Loucy (cell line): ENCODE measurements around the gene PLEKHO1.

Experiments used
- H2AFZ ChIP-seq: fragments of 200-600 bp; sonication (generic); 2 replicates; pipeline ENCODE4 v1.6.0; 2016; ENCODE audit warnings: antibody characterized with exemption, mild to moderate bottlenecking, low read length, moderate library complexity
- H3F3A ChIP-seq: fragments of 200-600 bp; 2 replicates; pipeline ENCODE4 v1.6.0; 2016; ENCODE audit warnings: antibody characterized with exemption, low read depth, mild to moderate bottlenecking
- H3K27me3 ChIP-seq: fragments of 200-600 bp; sonication (generic); 2 replicates; pipeline ENCODE4 v1.6.1; 2014; ENCODE audit warnings: low read length, mild to moderate bottlenecking; ENCODE audit not compliant: insufficient read depth, poor library complexity, severe bottlenecking
- H3K36me3 ChIP-seq: fragments of 200-600 bp; sonication (generic); 2 replicates; pipeline ENCODE4 v1.6.1; 2016; ENCODE audit warnings: low read length; ENCODE audit not compliant: insufficient read depth
- H3K4me1 ChIP-seq: fragments of 200-600 bp; sonication (generic); 2 replicates; pipeline ENCODE4 v1.5.1; 2014; ENCODE audit warnings: low read length, mild to moderate bottlenecking; ENCODE audit not compliant: insufficient read depth, poor library complexity, severe bottlenecking
- H3K4me2 ChIP-seq: fragments of 200-600 bp; sonication (generic); 2 replicates; pipeline ENCODE4 v1.6.0; 2014; ENCODE audit warnings: antibody characterized with exemption, low read length, low read depth, mild to moderate bottlenecking; ENCODE audit not compliant: poor library complexity, severe bottlenecking
- H3K4me3 ChIP-seq: fragments of 200-600 bp; sonication (generic); 2 replicates; pipeline ENCODE4 v1.5.1; 2014; ENCODE audit warnings: low read length, mild to moderate bottlenecking, mixed read lengths; ENCODE audit not compliant: poor library complexity, severe bottlenecking
- H3K79me2 ChIP-seq: fragments of 200-600 bp; sonication (generic); 2 replicates; pipeline ENCODE4 v1.6.1; 2014; ENCODE audit warnings: low read length; ENCODE audit not compliant: insufficient read depth
- H3K9ac ChIP-seq: fragments of 200-600 bp; sonication (generic); 2 replicates; pipeline ENCODE4 v1.6.0; 2014; ENCODE audit warnings: mild to moderate bottlenecking, low read depth, low read length, moderate library complexity; ENCODE audit not compliant: poor library complexity, severe bottlenecking
- H3K9me2 ChIP-seq: fragments of 200-600 bp; sonication (generic); replicated peaks from 2 replicates; pipeline ENCODE4 v1.6.1; 2016; ENCODE audit warnings: low read depth, low read length, mixed read lengths
- H3K9me3 ChIP-seq: fragments of 200-600 bp; sonication (generic); 2 replicates; pipeline ENCODE4 v1.6.1; 2014; ENCODE audit warnings: mild to moderate bottlenecking, antibody characterized with exemption, low read length, low read depth; ENCODE audit not compliant: insufficient read depth
- H4K20me1 ChIP-seq: fragments of 200-600 bp; sonication (generic); 2 replicates; pipeline ENCODE4 v1.6.0; 2014; ENCODE audit warnings: antibody characterized with exemption, low read length, mild to moderate bottlenecking; ENCODE audit not compliant: insufficient read depth, poor library complexity, severe bottlenecking
- CTCF ChIP-seq: fragments of 200-600 bp; sonication (generic); conservative IDR thresholded peaks from 2 replicates; pipeline ENCODE4 v1.5.1; 2014; ENCODE audit warnings: mild to moderate bottlenecking, antibody characterized with exemption, low read length
- EZH2phosphoT487 ChIP-seq: fragments of 200-600 bp; IDR thresholded peaks from 2 replicates; pipeline ENCODE4 v1.6.1; 2018; ENCODE audit warnings: antibody characterized with exemption, mild to moderate bottlenecking, moderate library complexity, borderline replicate concordance

Gene PLEKHO1

GRCh38 chr1:150115121-150115520 is 34.6 kb upstream of the PLEKHO1 start:
- Histone ChIP-seq H3K9ac (no peak overlapping the region), H4K20me1 (no peaks in the 10 kb centered on the region), H3F3A (peaks cover 6% of the 10 kb centered on the region; the same call in 1 of the 2 replicates), H2AFZ (no peak overlapping the region), H3K4me2 (no peak overlapping the region), H3K4me3 (no peak overlapping the region), H3K36me3 (peaks cover 12% of the 10 kb centered on the region), H3K27me3 (no peaks in the 10 kb centered on the region), H3K9me2 (no peaks in the 10 kb centered on the region), H3K79me2 (no peaks in the 10 kb centered on the region), H3K4me1 (peaks cover 19% of the 10 kb centered on the region), H3K9me3 (peaks cover 12% of the 10 kb centered on the region; the same call in 1 of the 2 replicates)
- no peak for TF ChIP-seq CTCF
- no peak for TF ChIP-seq EZH2phosphoT487

DNA sequence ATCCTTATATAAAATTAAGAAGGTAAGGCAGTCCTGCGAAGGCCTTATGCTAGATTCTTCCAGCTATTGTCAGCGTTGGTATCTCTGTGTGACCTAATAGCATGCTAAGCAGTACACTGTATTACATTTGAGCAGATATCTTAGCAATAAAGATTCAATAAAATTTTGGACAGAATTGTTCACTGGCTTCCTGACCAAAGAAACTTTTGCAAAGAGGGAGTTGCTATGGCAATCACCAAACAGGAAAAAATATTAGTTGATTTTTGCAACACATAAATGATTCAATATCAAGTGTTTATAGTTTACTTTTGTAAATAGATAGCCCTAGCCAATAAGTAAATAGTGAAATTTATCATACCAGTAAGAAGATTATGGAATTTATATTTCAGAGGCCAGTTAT is 31.0 kb upstream of the PLEKHO1 start:
- Histone ChIP-seq H3K9me2 (no peaks in the 10 kb centered on the region), H4K20me1 (no peaks in the 10 kb centered on the region), H3F3A (no peaks in the 10 kb centered on the region), H3K27me3 (no peaks in the 10 kb centered on the region), H3K4me2 (no peak overlapping the region), H3K36me3 (peaks cover 19% of the 10 kb centered on the region), H3K79me2 (no peaks in the 10 kb centered on the region), H3K4me3 (no peak overlapping the region), H3K9me3 (peaks cover 12% of the 10 kb centered on the region; the same call in 1 of the 2 replicates), H3K4me1 (no peaks in the 10 kb centered on the region), H3K9ac (no peak overlapping the region), H2AFZ (no peak overlapping the region)
- no peak for TF ChIP-seq EZH2phosphoT487

DNA sequence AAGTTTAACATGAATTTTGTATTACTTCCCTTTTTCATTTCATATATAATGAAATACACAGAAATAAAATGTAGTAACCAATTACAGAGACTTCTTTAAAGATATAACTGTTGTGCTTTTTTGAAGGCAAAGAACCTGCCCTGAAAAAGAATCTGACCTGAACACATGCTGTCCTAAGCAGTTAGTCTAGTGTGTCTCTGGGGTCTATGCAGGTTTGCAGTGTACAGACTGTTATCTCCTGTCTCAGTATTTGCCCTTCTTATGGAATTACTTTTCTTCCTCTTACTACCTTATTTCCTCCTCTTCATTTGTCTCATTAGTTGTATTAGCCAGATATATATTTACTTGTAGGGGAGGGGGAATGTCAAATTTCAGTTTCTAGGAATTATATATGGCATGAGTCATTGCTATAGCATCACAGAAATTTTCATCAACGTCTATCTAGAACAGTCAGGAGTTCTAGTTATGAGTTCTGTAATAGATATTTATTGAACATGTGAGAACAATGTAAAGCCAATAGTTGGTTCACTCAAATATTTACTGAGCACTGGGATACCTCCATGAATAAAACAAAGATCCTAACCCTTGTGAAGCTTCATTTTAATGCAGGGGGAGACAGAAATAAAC is 28.4 kb upstream of the PLEKHO1 start:
- no peaks in the 10 kb centered on the region for H3K9me3 ChIP-seq
- H3K27me3 ChIP-seq = no peaks in the 10 kb centered on the region
- no peak overlapping the region for H3K9ac ChIP-seq
- no peaks in the 10 kb centered on the region for H3K9me2 ChIP-seq
- no peak for TF ChIP-seq EZH2phosphoT487
- H2AFZ ChIP-seq = no peak overlapping the region
- H4K20me1 ChIP-seq = no peaks in the 10 kb centered on the region
- H3K4me3 ChIP-seq = no peak overlapping the region
- H3K4me2 ChIP-seq = no peak overlapping the region
- H3F3A ChIP-seq = no peaks in the 10 kb centered on the region
- no peaks in the 10 kb centered on the region for H3K4me1 ChIP-seq
- 0 out of 2 replicates have a peak, but pooled peaks cover 7% of the 10 kb centered on the region for H3K36me3 ChIP-seq
- H3K79me2 ChIP-seq = no peaks in the 10 kb centered on the region

- Histone ChIP-seq H3K36me3 (0 out of 2 replicates have a peak, but pooled peaks cover 6% of the 10 kb centered on the region), H3K79me2 (no peaks in the 10 kb centered on the region), H3K9me2 (no peaks in the 10 kb centered on the region), H4K20me1 (no peaks in the 10 kb centered on the region), H3K4me1 (no peaks in the 10 kb centered on the region), H3K9me3 (no peaks in the 10 kb centered on the region), H3K27me3 (no peaks in the 10 kb centered on the region), H3F3A (no peaks in the 10 kb centered on the region), H3K4me2 (no peak overlapping the region), H3K9ac (no peak overlapping the region), H3K4me3 (no peak overlapping the region), H2AFZ (no peak overlapping the region)
- TF ChIP-seq CTCF (no peak), EZH2phosphoT487 (no peak)
Observed at GRCh38 chr1:150126811-150127210, 22.9 kb upstream of the PLEKHO1 start.
